ENCODE results near the gene FAM111B.

FAM111B gene

GRCh38 chr11:59158206-59159068 is 51.4 kb downstream of the FAM111B start:
- peak; percentile 66 for DNase-seq

- DNase-seq: no peak
Observed at GRCh38 chr11:59164028-59164427, 57.0 kb downstream of the FAM111B start.

- DNase-seq: peak; percentile 81
Observed at GRCh38 chr11:59171508-59172322, 64.7 kb downstream of the FAM111B start, which contains the start of gene DTX4. DTX4 (plus strand) TSS chr11:59172132; CDS start chr11:59172596, 464 bp downstream.

- peak; percentile 10 for DNase-seq
Observed at GRCh38 chr11:59172345-59173079, 65.5 kb downstream of the FAM111B start.

- no peak for DNase-seq
Observed at GRCh38 chr11:59173080-59173963, 66.3 kb downstream of the FAM111B start.

GRCh38 chr11:59173964-59174663 is 67.1 kb downstream of the FAM111B start:
- DNase-seq: no peak

- DNase-seq: no peak
Observed at GRCh38 chr11:59174664-59175033, 67.6 kb downstream of the FAM111B start.

GRCh38 chr11:59175091-59175501 is 68.1 kb downstream of the FAM111B start:
- DNase-seq: no peak

GRCh38 chr11:59176330-59176729 is 69.3 kb downstream of the FAM111B start:
- DNase-seq: no peak
